Measurements from ENCODE around the gene BDKRB1. TPM values are rescaled to one million over a fixed set of nuclear protein-coding genes. Genes with fewer than 3 reads are reported as not detected.

Gene BDKRB1
- total RNA-seq, 1 experiment from 2014 or later: not detected

- WGBS (ENCODE audit: extremely low coverage, insufficient read length, low lambda C conversion rate): no CpG with 5 or more reads among the region's 8 CpGs
- H3K4me1 Mint-ChIP-seq: peaks cover 14 to 26% of the 10 kb centered on the region in 2 experiments
These were observed 49.5 kb upstream of the BDKRB1 start for GRCh38 chr14:96206461-96206860.

More at GRCh38 chr14:96206461-96206860, 49.5 kb upstream of the BDKRB1 start:
- H3K27ac ChIP-seq (ENCODE audit: insufficient read length, low read depth, low read length): no peak overlapping the region
- no peak overlapping the region for H4K8ac ChIP-seq (replicated peaks; ENCODE audit: insufficient read length, low read depth, low read length)
- Mint-ChIP-seq H3K27me3 (ENCODE audit: low read depth) (peaks cover 52% of the 10 kb centered on the region), H3K4me3 (no peak overlapping the region), H3K36me3 (ENCODE audit: insufficient read depth in 1 of 3, low read depth in 3 of 3) (peaks cover 0 to 5% (median 0%) of the 10 kb centered on the region in 3 experiments; a peak in 1 of 7 replicates), H3K27ac (no peak overlapping the region), H3K9me3 (no peaks in the 10 kb centered on the region; a peak in 1 of 5 replicates)
- no peak overlapping the region for H3K56ac ChIP-seq (ENCODE audit: insufficient read length, low read depth, low read length)
- H4K5ac ChIP-seq (ENCODE audit: insufficient read length, low read depth, low read length): no peak overlapping the region
- H2BK15ac ChIP-seq (ENCODE audit: low read depth, low read length): no peak overlapping the region
- H3K9ac ChIP-seq (ENCODE audit: extremely low read depth, insufficient read length, low read length): no peak overlapping the region
- H3K23me2 ChIP-seq (ENCODE audit: insufficient read length, low read depth, low read length, poor library complexity, severe bottlenecking): peaks cover 11% of the 10 kb centered on the region
- no peak overlapping the region for H3K18ac ChIP-seq (ENCODE audit: insufficient read length, low read depth, low read length)
- no peak for DNase-seq
- no peak overlapping the region for H2BK5ac ChIP-seq (ENCODE audit: insufficient read length, low read length)
- H3K79me1 ChIP-seq (ENCODE audit: insufficient read depth, low read depth, low read length, poor library complexity, severe bottlenecking): no peaks in the 10 kb centered on the region
- H3K4me2 ChIP-seq (ENCODE audit: insufficient read depth, insufficient read length, low read length): no peak overlapping the region
- peaks cover 2% of the 10 kb centered on the region; the same call in 1 of the 2 replicates for H3K27me3 ChIP-seq (ENCODE audit: insufficient read depth, low read length)
- H3K14ac ChIP-seq (ENCODE audit: insufficient read depth, low read length): no peak overlapping the region
- H2BK120ac ChIP-seq (ENCODE audit: low read depth, low read length, poor library complexity, severe bottlenecking): no peak overlapping the region
- no peak overlapping the region for H3K23ac ChIP-seq (ENCODE audit: insufficient read length, low read depth, low read length)
- TF ChIP-seq, protein P1, sequence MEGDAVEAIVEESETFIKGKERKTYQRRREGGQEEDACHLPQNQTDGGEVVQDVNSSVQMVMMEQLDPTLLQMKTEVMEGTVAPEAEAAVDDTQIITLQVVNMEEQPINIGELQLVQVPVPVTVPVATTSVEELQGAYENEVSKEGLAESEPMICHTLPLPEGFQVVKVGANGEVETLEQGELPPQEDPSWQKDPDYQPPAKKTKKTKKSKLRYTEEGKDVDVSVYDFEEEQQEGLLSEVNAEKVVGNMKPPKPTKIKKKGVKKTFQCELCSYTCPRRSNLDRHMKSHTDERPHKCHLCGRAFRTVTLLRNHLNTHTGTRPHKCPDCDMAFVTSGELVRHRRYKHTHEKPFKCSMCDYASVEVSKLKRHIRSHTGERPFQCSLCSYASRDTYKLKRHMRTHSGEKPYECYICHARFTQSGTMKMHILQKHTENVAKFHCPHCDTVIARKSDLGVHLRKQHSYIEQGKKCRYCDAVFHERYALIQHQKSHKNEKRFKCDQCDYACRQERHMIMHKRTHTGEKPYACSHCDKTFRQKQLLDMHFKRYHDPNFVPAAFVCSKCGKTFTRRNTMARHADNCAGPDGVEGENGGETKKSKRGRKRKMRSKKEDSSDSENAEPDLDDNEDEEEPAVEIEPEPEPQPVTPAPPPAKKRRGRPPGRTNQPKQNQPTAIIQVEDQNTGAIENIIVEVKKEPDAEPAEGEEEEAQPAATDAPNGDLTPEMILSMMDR (conservative IDR thresholded peaks at IDR 0.05): no peak
- no peak overlapping the region for H2BK12ac ChIP-seq (ENCODE audit: insufficient read length, low read depth, low read length)
- no peaks in the 10 kb centered on the region for H3K4me1 ChIP-seq (ENCODE audit: insufficient read depth, low read length)
- no peak overlapping the region for H3K4ac ChIP-seq (ENCODE audit: low read depth, low read length)
- no peak overlapping the region for H2BK20ac ChIP-seq (ENCODE audit: low read depth, low read length, poor library complexity, severe bottlenecking)
- H3K9me3 ChIP-seq (ENCODE audit: control insufficient read depth, low read depth, low read length): no peaks in the 10 kb centered on the region
- no peaks in the 10 kb centered on the region for H3K79me2 ChIP-seq (ENCODE audit: insufficient read depth, low read length)
- H4K20me1 ChIP-seq (ENCODE audit: control insufficient read depth, insufficient read depth, insufficient read length): no peaks in the 10 kb centered on the region
- no peak overlapping the region for H4K91ac ChIP-seq (ENCODE audit: insufficient read length, low read depth, low read length)
- H2AFZ ChIP-seq (ENCODE audit: low read length): no peak overlapping the region
- H2AK5ac ChIP-seq (ENCODE audit: insufficient read length, low read length): no peak overlapping the region
- H3T11ph ChIP-seq (ENCODE audit: low read length): no peak overlapping the region

Measured in H9 (cell line).